Measurements from ENCODE around the gene BTN1A1. TPM values are rescaled to one million over a fixed set of nuclear protein-coding genes. Genes with fewer than 3 reads are reported as not detected.
"Not testable (repeated sequence)": the region's sequence is repeated elsewhere in the genome, so short reads cannot be mapped to it uniquely, and the experiment has no call there.

The BTN1A1 gene
- total RNA-seq, 1 donor from 2014 or later = not detected

DNA sequence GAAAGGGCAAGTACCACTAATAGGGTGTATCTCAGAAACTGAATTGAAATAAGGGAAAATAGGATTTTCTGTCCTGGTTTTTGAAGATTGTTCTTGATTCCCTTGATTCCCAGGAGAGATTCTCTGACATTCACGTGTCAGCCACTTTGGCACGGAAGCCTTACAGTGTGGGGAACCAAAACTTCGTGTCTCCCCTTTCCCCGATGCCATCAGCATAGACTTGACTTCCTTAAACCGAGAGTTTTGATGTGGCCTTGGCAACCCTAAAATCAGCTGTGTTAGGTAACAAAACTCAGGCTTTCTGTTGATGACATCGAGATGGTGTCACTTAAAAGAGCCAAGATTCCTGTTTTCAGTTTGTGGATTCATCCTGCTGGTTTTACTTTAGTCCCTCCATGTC lies 45.5 kb downstream of the BTN1A1 start:
- Histone ChIP-seq H3F3A (ENCODE audit: low read depth) (peaks cover 20% of the 10 kb centered on the region), H2AFZ (replicated peaks) (no peak overlapping the region), H3K9me3 (ENCODE audit: low read depth) (no peaks in the 10 kb centered on the region), H3K36me3 (peaks cover 3% of the 10 kb centered on the region), H3K27ac (no peak overlapping the region), H3K4me1 (no peaks in the 10 kb centered on the region), H3K27me3 (no peaks in the 10 kb centered on the region), H3K79me2 (ENCODE audit: low read depth) (peaks cover 22% of the 10 kb centered on the region), H3K4me3 (no peak overlapping the region), H4K20me1 (ENCODE audit: low read depth) (no peaks in the 10 kb centered on the region), H3K9ac (no peak overlapping the region), H3K4me2 (no peak overlapping the region)
- Mint-ChIP-seq H3K27me3 (ENCODE audit: insufficient read depth, low read depth) (no peaks in the 10 kb centered on the region), H3K27ac (no peak overlapping the region), H3K4me3 (no peak overlapping the region), H3K4me1 (peaks cover 9% of the 10 kb centered on the region), H3K36me3 (peaks cover 10% of the 10 kb centered on the region), H3K9me3 (no peaks in the 10 kb centered on the region)
- DNase-seq (ENCODE audit: low spot score) = no peak
- TF ChIP-seq EZH2phosphoT487 (IDR thresholded peaks at IDR 0.05) (no peak), EZH2 (IDR thresholded peaks at IDR 0.05) (no peak), CTCF (IDR thresholded peaks at IDR 0.05) (no peak)

DNA sequence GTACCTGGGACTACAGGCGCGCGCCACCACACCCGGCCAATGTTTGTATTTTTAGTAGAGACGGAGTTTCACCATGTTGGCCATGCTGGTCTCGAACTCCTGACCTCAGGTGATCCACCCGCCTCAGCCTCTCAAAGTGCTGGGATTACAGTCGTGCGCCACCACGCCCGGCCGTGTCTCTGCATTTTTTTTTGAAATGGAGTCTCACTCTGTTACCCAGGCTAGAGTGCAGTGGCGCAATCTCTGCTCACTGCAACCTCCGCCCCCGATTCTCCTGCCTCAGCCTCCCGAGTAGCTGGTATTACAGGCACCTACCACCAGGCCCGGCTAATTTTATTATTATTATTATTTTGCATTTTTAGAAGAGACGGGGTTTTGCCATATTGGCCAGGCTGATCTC lies 47.3 kb downstream of the BTN1A1 start:
- H4K20me1 ChIP-seq (ENCODE audit: low read depth); DNase-seq (ENCODE audit: low spot score); H2AFZ ChIP-seq (replicated peaks); H3K79me2 ChIP-seq (ENCODE audit: low read depth); H3K4me1 Mint-ChIP-seq; H3K4me3 Mint-ChIP-seq; H3K27me3 Mint-ChIP-seq (ENCODE audit: insufficient read depth, low read depth); H3K9ac ChIP-seq; H3K36me3 Mint-ChIP-seq; H3K4me3 ChIP-seq; H3K27ac Mint-ChIP-seq; H3K9me3 ChIP-seq (ENCODE audit: low read depth); H3K4me2 ChIP-seq; H3K36me3 ChIP-seq; H3K27me3 ChIP-seq; H3K27ac ChIP-seq; H3K4me1 ChIP-seq; H3K9me3 Mint-ChIP-seq: not testable (repeated sequence)
- peaks cover 32% of the 10 kb centered on the region for H3F3A ChIP-seq (ENCODE audit: low read depth)

GRCh38 chr6:26550250-26550993 lies 50.3 kb downstream of the BTN1A1 start:
- Histone ChIP-seq H3K4me2 (peak overlapping the region; percentile 66), H3K27me3 (no peaks in the 10 kb centered on the region), H3K79me2 (ENCODE audit: low read depth) (no peaks in the 10 kb centered on the region), H2AFZ (replicated peaks) (peak overlapping the region; percentile 17), H3K9ac (no peak overlapping the region), H3K4me1 (no peaks in the 10 kb centered on the region), H3K36me3 (peaks cover 3% of the 10 kb centered on the region), H4K20me1 (ENCODE audit: low read depth) (peaks cover 6% of the 10 kb centered on the region), H3K9me3 (ENCODE audit: low read depth) (no peaks in the 10 kb centered on the region), H3F3A (ENCODE audit: low read depth) (peaks cover 46% of the 10 kb centered on the region), H3K27ac (no peak overlapping the region), H3K4me3 (peak overlapping the region; percentile 50)
- DNase-seq (ENCODE audit: low spot score) = peak; percentile 90
- no peaks in the 10 kb centered on the region for H3K9me3 Mint-ChIP-seq
- H3K36me3 Mint-ChIP-seq = peaks cover 4% of the 10 kb centered on the region
- TF ChIP-seq EZH2 (IDR thresholded peaks at IDR 0.05) = peak; percentile 2
- peak; percentile 21 for TF ChIP-seq CTCF (IDR thresholded peaks at IDR 0.05)
- TF ChIP-seq EZH2phosphoT487 (IDR thresholded peaks at IDR 0.05) = no peak
- peaks cover 6% of the 10 kb centered on the region for H3K27me3 Mint-ChIP-seq (ENCODE audit: insufficient read depth, low read depth)
- H3K27ac Mint-ChIP-seq = no peak overlapping the region
- peak overlapping the region; percentile 83 for H3K4me3 Mint-ChIP-seq
- peaks cover 7% of the 10 kb centered on the region for H3K4me1 Mint-ChIP-seq

DNA sequence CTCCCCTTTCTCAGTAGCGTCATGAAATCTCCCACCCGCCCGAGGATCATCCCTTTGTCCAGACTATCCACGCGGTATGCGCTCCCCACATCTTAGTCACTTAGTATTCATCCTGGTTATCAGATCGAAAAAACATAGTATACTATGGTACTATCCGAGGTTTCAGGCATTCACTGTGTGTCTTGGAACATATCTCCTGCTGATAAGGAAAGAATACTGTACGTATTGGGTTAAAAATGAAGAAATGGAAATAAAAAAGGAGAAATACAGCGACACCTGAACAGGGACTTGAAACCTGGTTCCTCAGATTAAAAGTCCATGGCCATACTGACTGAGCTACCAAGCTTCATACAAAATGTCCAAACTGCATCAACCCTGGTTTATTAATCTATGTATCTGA lies 52.1 kb downstream of the BTN1A1 start:
- H3K4me3 ChIP-seq = no peak overlapping the region

More for the DNA sequence above, 52.1 kb downstream of the BTN1A1 start:
- no peaks in the 10 kb centered on the region for H3K36me3 ChIP-seq
- TF ChIP-seq CTCF (IDR thresholded peaks at IDR 0.05) (no peak), EZH2phosphoT487 (IDR thresholded peaks at IDR 0.05) (no peak), EZH2 (IDR thresholded peaks at IDR 0.05) (no peak)
- H3K27me3 ChIP-seq = no peaks in the 10 kb centered on the region
- Mint-ChIP-seq H3K36me3 (peaks cover 2% of the 10 kb centered on the region), H3K9me3 (peaks cover 4% of the 10 kb centered on the region), H3K4me3 (no peak overlapping the region), H3K27ac (no peak overlapping the region), H3K4me1 (peaks cover 21% of the 10 kb centered on the region), H3K27me3 (ENCODE audit: insufficient read depth, low read depth) (peaks cover 17% of the 10 kb centered on the region)
- no peak overlapping the region for H3K27ac ChIP-seq
- DNase-seq (ENCODE audit: low spot score) = no peak
- H3K9me3 ChIP-seq (ENCODE audit: low read depth) = no peaks in the 10 kb centered on the region
- no peaks in the 10 kb centered on the region for H3K79me2 ChIP-seq (ENCODE audit: low read depth)
- peaks cover 64% of the 10 kb centered on the region for H3F3A ChIP-seq (ENCODE audit: low read depth)
- H4K20me1 ChIP-seq (ENCODE audit: low read depth) = peaks cover 6% of the 10 kb centered on the region
- H3K9ac ChIP-seq = no peak overlapping the region
- H2AFZ ChIP-seq (replicated peaks) = no peak overlapping the region
- peaks cover 3% of the 10 kb centered on the region for H3K4me1 ChIP-seq
- H3K4me2 ChIP-seq = peak overlapping the region; percentile 91
